IPS-18c (cell line): Measurements from ENCODE around the gene TMEM44.
"Not testable (repeated sequence)": the region's sequence is repeated elsewhere in the genome, so short reads cannot be mapped to it uniquely, and the experiment has no call there.

Experiments
- H3K4me3 ChIP-seq: 2 replicates; pipeline ENCODE4 v1.7.0; 2013; ENCODE audit warnings: low read depth, mild to moderate bottlenecking, low read length, moderate library complexity; ENCODE audit not compliant: insufficient read depth
- H3K9me3 ChIP-seq: one replicate; pipeline ENCODE4 v1.6.1; 2013; ENCODE audit warnings: mild to moderate bottlenecking, low read length, moderate library complexity; ENCODE audit not compliant: control insufficient read depth, insufficient read depth

Gene TMEM44

GRCh38 chr3:194621947-194622346 lies 11.3 kb downstream of the TMEM44 start:
- H3K9me3 ChIP-seq: no peaks in the 10 kb centered on the region
- H3K4me3 ChIP-seq: no peak overlapping the region

GRCh38 chr3:194620196-194620595 lies 13.0 kb downstream of the TMEM44 start:
- H3K9me3 ChIP-seq: no peaks in the 10 kb centered on the region
- no peak overlapping the region for H3K4me3 ChIP-seq

GRCh38 chr3:194619741-194620140 lies 13.5 kb downstream of the TMEM44 start:
- Histone ChIP-seq H3K9me3 (no peaks in the 10 kb centered on the region), H3K4me3 (no peak overlapping the region)

GRCh38 chr3:194618858-194619608 lies 14.2 kb downstream of the TMEM44 start:
- Histone ChIP-seq H3K9me3 (no peaks in the 10 kb centered on the region), H3K4me3 (no peak overlapping the region)

- Histone ChIP-seq H3K9me3 (no peaks in the 10 kb centered on the region), H3K4me3 (no peak overlapping the region)
These were observed 15.4 kb downstream of the TMEM44 start for GRCh38 chr3:194617827-194618226.

- Histone ChIP-seq H3K9me3 (no peaks in the 10 kb centered on the region), H3K4me3 (no peak overlapping the region; the same call in 1 of the 2 replicates)
These were observed 16.0 kb downstream of the TMEM44 start for GRCh38 chr3:194617143-194617671.

GRCh38 chr3:194615226-194615625 lies 18.0 kb downstream of the TMEM44 start:
- Histone ChIP-seq H3K9me3 (no peaks in the 10 kb centered on the region), H3K4me3 (no peak overlapping the region)

- H3K4me3 ChIP-seq: no peak overlapping the region
- no peaks in the 10 kb centered on the region for H3K9me3 ChIP-seq
These were observed 21.0 kb downstream of the TMEM44 start for GRCh38 chr3:194612221-194612620.

GRCh38 chr3:194610689-194611088 lies 22.5 kb downstream of the TMEM44 start:
- Histone ChIP-seq H3K4me3 (no peak overlapping the region), H3K9me3 (no peaks in the 10 kb centered on the region)

GRCh38 chr3:194609601-194610000 lies 23.6 kb downstream of the TMEM44 start:
- Histone ChIP-seq H3K4me3 (no peak overlapping the region), H3K9me3 (no peaks in the 10 kb centered on the region)

GRCh38 chr3:194608981-194609380 lies 24.2 kb downstream of the TMEM44 start:
- Histone ChIP-seq H3K4me3 (no peak overlapping the region), H3K9me3 (no peaks in the 10 kb centered on the region)

GRCh38 chr3:194607592-194608389 lies 25.4 kb downstream of the TMEM44 start:
- Histone ChIP-seq H3K9me3 (no peaks in the 10 kb centered on the region), H3K4me3 (no peak overlapping the region)

GRCh38 chr3:194606941-194607340 lies 26.3 kb downstream of the TMEM44 start:
- no peak overlapping the region for H3K4me3 ChIP-seq
- H3K9me3 ChIP-seq: no peaks in the 10 kb centered on the region

- no peaks in the 10 kb centered on the region for H3K9me3 ChIP-seq
- no peak overlapping the region for H3K4me3 ChIP-seq
These were observed 27.1 kb downstream of the TMEM44 start for GRCh38 chr3:194606163-194606562.

- H3K9me3 ChIP-seq, H3K4me3 ChIP-seq: not testable (repeated sequence)
These were observed 27.9 kb downstream of the TMEM44 start for GRCh38 chr3:194605314-194605713.

- no peak overlapping the region for H3K4me3 ChIP-seq
- no peaks in the 10 kb centered on the region for H3K9me3 ChIP-seq
These were observed 28.4 kb downstream of the TMEM44 start for GRCh38 chr3:194604837-194605236.

- Histone ChIP-seq H3K4me3 (no peak overlapping the region), H3K9me3 (no peaks in the 10 kb centered on the region)
These were observed 29.1 kb downstream of the TMEM44 start for GRCh38 chr3:194604126-194604525.

GRCh38 chr3:194602669-194603171 lies 30.5 kb downstream of the TMEM44 start:
- Histone ChIP-seq H3K4me3 (no peak overlapping the region), H3K9me3 (no peaks in the 10 kb centered on the region)
